DOHH2 (cell line): ENCODE results near the gene NANS.

ENCODE experiments used
- EZH2phosphoT487 ChIP-seq: fragments of 200-600 bp; sonication (generic); IDR thresholded peaks from 2 replicates; pipeline ENCODE4 v1.6.1; 2017; ENCODE audit warnings: borderline replicate concordance, mild to moderate bottlenecking, antibody characterized with exemption, low read length, moderate library complexity, mixed read lengths
- TF ChIP-seq, protein P1 (sequence below): fragments of 200-600 bp; sonication (generic); IDR thresholded peaks from one replicate; pipeline ENCODE4 v1.5.1; 2014; ENCODE audit warnings: antibody characterized with exemption, mild to moderate bottlenecking, low read depth, low read length; ENCODE audit not compliant: poor library complexity, severe bottlenecking

DNA sequence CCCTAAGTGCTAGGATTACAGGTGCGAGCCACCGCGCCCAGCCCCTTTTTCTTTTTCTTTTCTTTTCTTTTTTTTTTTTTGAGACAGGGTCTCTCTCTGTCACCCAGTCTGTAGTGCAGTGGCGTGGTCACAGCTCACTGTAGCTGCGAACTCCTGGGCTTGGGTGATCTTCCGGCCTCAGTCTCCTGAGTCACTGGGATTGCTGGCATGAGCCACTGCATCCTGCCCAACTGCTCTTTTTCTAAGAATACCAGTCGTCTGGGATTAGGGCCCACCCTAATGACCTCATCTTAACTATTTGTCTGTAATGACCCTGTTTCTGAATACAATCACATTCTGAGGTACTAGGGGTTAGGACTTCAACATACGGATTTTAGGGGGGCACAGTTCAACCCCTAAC lies 34.1 kb upstream of the NANS start:
- TF ChIP-seq, protein P1, sequence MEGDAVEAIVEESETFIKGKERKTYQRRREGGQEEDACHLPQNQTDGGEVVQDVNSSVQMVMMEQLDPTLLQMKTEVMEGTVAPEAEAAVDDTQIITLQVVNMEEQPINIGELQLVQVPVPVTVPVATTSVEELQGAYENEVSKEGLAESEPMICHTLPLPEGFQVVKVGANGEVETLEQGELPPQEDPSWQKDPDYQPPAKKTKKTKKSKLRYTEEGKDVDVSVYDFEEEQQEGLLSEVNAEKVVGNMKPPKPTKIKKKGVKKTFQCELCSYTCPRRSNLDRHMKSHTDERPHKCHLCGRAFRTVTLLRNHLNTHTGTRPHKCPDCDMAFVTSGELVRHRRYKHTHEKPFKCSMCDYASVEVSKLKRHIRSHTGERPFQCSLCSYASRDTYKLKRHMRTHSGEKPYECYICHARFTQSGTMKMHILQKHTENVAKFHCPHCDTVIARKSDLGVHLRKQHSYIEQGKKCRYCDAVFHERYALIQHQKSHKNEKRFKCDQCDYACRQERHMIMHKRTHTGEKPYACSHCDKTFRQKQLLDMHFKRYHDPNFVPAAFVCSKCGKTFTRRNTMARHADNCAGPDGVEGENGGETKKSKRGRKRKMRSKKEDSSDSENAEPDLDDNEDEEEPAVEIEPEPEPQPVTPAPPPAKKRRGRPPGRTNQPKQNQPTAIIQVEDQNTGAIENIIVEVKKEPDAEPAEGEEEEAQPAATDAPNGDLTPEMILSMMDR: no peak
- TF ChIP-seq EZH2phosphoT487: no peak
